B cell (primary cell): ENCODE results near the gene TLNRD1. TPM values are rescaled to one million over a fixed set of nuclear protein-coding genes. Genes with fewer than 3 reads are reported as not detected.

ENCODE experiments used
- ATAC-seq: fragments of 200-7000 bp; cut with Tn5 transposase; one replicate; pipeline ENCODE4 v1.10.0; 2021; ENCODE audit warnings: low read depth, mild to moderate bottlenecking, moderate number of reproducible peaks, moderate library complexity
- CTCF ChIA-PET: fragments of 350-600 bp; sonication (Branson Sonifier 250); formaldehyde crosslinking; loops from one replicate; lab custom pipeline; 2021; ENCODE audit warnings: antibody characterized with exemption, inconsistent platforms; lab: Charles Lee
- POLR2A ChIA-PET: fragments of 350-600 bp; sonication (Branson Sonifier 250); formaldehyde crosslinking; loops from one replicate; lab custom pipeline; 2021; ENCODE audit warnings: antibody characterized with exemption; lab: Charles Lee
- DNase-seq: peaks from one replicate; pipeline ENCODE4 v3.0.0; 2013
- H2AFZ ChIP-seq: 2 replicates; pipeline ENCODE4 v1.6.1; 2012; ENCODE audit warnings: mild to moderate bottlenecking, low read depth, low read length; ENCODE audit not compliant: insufficient read depth, poor library complexity, severe bottlenecking
- H3K27ac ChIP-seq, 2 donors: 1 replicate in 1 of 2; 2 replicates in 1 of 2; pipeline ENCODE4 v1.5.1; 2012 to 2013; ENCODE audit warnings: low read length in 2 of 2, mild to moderate bottlenecking in 2 of 2, moderate library complexity in 1 of 2
- H3K27me3 ChIP-seq, 4 experiments: fragments of 200-600 bp in 1 of 4; sonication (generic) in 1 of 4; replicated peaks in 1 of 4; 1 replicate in 2 of 4; 2 replicates in 2 of 4; pipeline versions ENCODE4 v1.6.1 to v1.7.0; 2013 to 2016; ENCODE audit warnings: low read length in 3 of 4, mild to moderate bottlenecking in 2 of 4, mixed read lengths in 1 of 4, moderate library complexity in 1 of 4; ENCODE audit not compliant: insufficient read depth in 4 of 4, control insufficient read depth in 3 of 4; ENCODE audit errors: control extremely low read depth in 1 of 4
- H3K36me3 ChIP-seq, 2 experiments: replicated peaks in 1 of 2; 1 replicate in 1 of 2; 2 replicates in 1 of 2; pipeline versions ENCODE4 v1.6.1 to v1.7.1; 2013; ENCODE audit warnings: low read length in 1 of 2; ENCODE audit not compliant: insufficient read depth in 2 of 2, control insufficient read depth in 1 of 2; ENCODE audit errors: control extremely low read depth in 1 of 2, extremely low read depth in 1 of 2
- H3K4me1 ChIP-seq, 2 donors: fragments of 200-600 bp in 1 of 2; sonication (generic) in 1 of 2; 1 replicate in 1 of 2; 2 replicates in 1 of 2; pipeline versions ENCODE4 v1.5.1 to v1.6.1; 2013 to 2017; ENCODE audit warnings: low read length in 2 of 2; ENCODE audit not compliant: control insufficient read depth in 2 of 2, insufficient read depth in 2 of 2
- H3K4me2 ChIP-seq: replicated peaks from 2 replicates; pipeline ENCODE3; 2012; ENCODE audit warnings: mild to moderate bottlenecking, low read depth, low read length; ENCODE audit not compliant: poor library complexity, severe bottlenecking
- H3K4me3 ChIP-seq, 5 experiments: fragments of 200-600 bp in 1 of 5; sonication (generic) in 1 of 5; 1 replicate in 3 of 5; 2 replicates in 2 of 5; pipeline versions ENCODE4 v1.5.1 to v1.7.0; 2011 to 2016; ENCODE audit warnings: low read length in 4 of 5, mild to moderate bottlenecking in 4 of 5, low read depth in 2 of 5, control low read depth in 1 of 5, moderate library complexity in 1 of 5; ENCODE audit not compliant: insufficient read depth in 1 of 5; ENCODE audit errors: control extremely low read depth in 1 of 5, extremely low read depth in 1 of 5
- H3K79me2 ChIP-seq: fragments of 200-600 bp; sonication (generic); one replicate; pipeline ENCODE4 v1.6.0; 2016; ENCODE audit warnings: low read length; ENCODE audit not compliant: control insufficient read depth, insufficient read depth
- H3K9ac ChIP-seq: fragments of 200-600 bp; sonication (generic); 2 replicates; pipeline ENCODE4 v1.6.1; 2017; ENCODE audit warnings: mild to moderate bottlenecking, low read length, moderate library complexity
- H3K9me3 ChIP-seq, 3 donors: one replicate each; pipeline versions ENCODE4 v1.6.1 to v1.7.1; 2013; ENCODE audit warnings: low read length in 2 of 3; ENCODE audit not compliant: control insufficient read depth in 2 of 3, insufficient read depth in 1 of 3; ENCODE audit errors: control extremely low read depth in 1 of 3
- H4K20me1 ChIP-seq: 2 replicates; pipeline ENCODE4 v1.6.0; 2012; ENCODE audit warnings: mild to moderate bottlenecking, low read length; ENCODE audit not compliant: insufficient read depth, control insufficient read depth, poor library complexity, severe bottlenecking
- H3K27ac Mint-ChIP-seq: one replicate; pipeline ENCODE4 v1.8.0; 2021; ENCODE audit warnings: mixed read lengths
- H3K27me3 Mint-ChIP-seq: one replicate; pipeline ENCODE4 v1.8.0; 2021; ENCODE audit warnings: mixed read lengths
- H3K4me1 Mint-ChIP-seq: one replicate; pipeline ENCODE4 v1.8.0; 2021; ENCODE audit warnings: mixed read lengths
- H3K4me3 Mint-ChIP-seq: one replicate; pipeline ENCODE4 v1.8.0; 2021; ENCODE audit warnings: mixed read lengths
- H3K9me3 Mint-ChIP-seq: one replicate; pipeline ENCODE4 v1.8.0; 2022; ENCODE audit warnings: mixed read lengths; ENCODE audit not compliant: insufficient read depth
- EZH2 ChIP-seq: IDR thresholded peaks from 2 replicates; pipeline ENCODE4 v1.6.1; 2012; ENCODE audit warnings: borderline replicate concordance, low read depth, mild to moderate bottlenecking, moderate library complexity, low read length; ENCODE audit not compliant: insufficient read depth, poor library complexity, severe bottlenecking
- WGBS: methylation state at CpG from one replicate; pipeline ENCODE4 v1.1.5; 2013; ENCODE audit warnings: missing lambda C conversion rate; ENCODE audit not compliant: insufficient coverage; 5-methylcytosine and 5-hydroxymethylcytosine counted together
- intact Hi-C: fragments of 100-400 bp; cut with micrococcal nuclease; formaldehyde crosslinking; loops from one replicate; pipeline ENCODE4 v1.10.0; 2022
- polyA plus RNA-seq: library from polyadenylated mRNA; depleted of rRNA; stranded (reverse); fragments of >200 nt; gene quantifications from 2 replicates; pipeline ENCODE4 v1.2.3, GENCODE V29; 2012
- total RNA-seq, 2 donors: library from RNA; stranded (reverse); fragments of 120-200 nt in 1 of 2; gene quantifications; 1 replicate in 1 of 2; 2 replicates in 1 of 2; pipeline versions ENCODE4 v1.2.3 to v1.2.4, GENCODE V29; 2013 to 2022
- TF ChIP-seq, protein P1 (sequence below): fragments of 200-600 bp; IDR thresholded peaks from one replicate; pipeline ENCODE4 v1.8.0; 2022; ENCODE audit warnings: antibody characterized with exemption, mild to moderate bottlenecking

Gene TLNRD1
- total and polyA plus RNA-seq, 2 donors (not counting 1 experiment from before 2014, with no cell fraction given), result 11.4 to 26.7 TPM

- peak overlapping the region; percentile 32 for H3K4me3 Mint-ChIP-seq
- WGBS, result 64% methylated on average over 6 of the region's 7 CpGs
- ATAC-seq (peak; percentile 53), DNase-seq (peak; percentile 53)
- peaks cover 3 to 36% of the 10 kb centered on the region in 2 experiments for H3K36me3 ChIP-seq
- H4K20me1 ChIP-seq, result peaks cover 24% of the 10 kb centered on the region
- H3K27ac ChIP-seq, result peak overlapping the region in 1 of 2 donors; percentile 2
- ChIA-PET CTCF (interaction anchor here (0.6 to 4.3 kb wide), 8 partner anchors 13 to 1601 kb away, joined by 3 to 30 read pairs (median 4); no protein-coding TSS in a partner anchor), POLR2A (no interaction called here)
- peak overlapping the region; percentile 67 for H3K27ac Mint-ChIP-seq
- no peak overlapping the region for H3K4me2 ChIP-seq
- peaks cover 6 to 9% of the 10 kb centered on the region in 2 donors for H3K4me1 ChIP-seq
- intact Hi-C loops, result loop anchor here (1.0 kb wide), 2 partner anchors 129 to 289 kb away; no protein-coding TSS in a partner anchor
- no peak for TF ChIP-seq EZH2
- TF ChIP-seq, protein P1, sequence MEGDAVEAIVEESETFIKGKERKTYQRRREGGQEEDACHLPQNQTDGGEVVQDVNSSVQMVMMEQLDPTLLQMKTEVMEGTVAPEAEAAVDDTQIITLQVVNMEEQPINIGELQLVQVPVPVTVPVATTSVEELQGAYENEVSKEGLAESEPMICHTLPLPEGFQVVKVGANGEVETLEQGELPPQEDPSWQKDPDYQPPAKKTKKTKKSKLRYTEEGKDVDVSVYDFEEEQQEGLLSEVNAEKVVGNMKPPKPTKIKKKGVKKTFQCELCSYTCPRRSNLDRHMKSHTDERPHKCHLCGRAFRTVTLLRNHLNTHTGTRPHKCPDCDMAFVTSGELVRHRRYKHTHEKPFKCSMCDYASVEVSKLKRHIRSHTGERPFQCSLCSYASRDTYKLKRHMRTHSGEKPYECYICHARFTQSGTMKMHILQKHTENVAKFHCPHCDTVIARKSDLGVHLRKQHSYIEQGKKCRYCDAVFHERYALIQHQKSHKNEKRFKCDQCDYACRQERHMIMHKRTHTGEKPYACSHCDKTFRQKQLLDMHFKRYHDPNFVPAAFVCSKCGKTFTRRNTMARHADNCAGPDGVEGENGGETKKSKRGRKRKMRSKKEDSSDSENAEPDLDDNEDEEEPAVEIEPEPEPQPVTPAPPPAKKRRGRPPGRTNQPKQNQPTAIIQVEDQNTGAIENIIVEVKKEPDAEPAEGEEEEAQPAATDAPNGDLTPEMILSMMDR, result peak; percentile 51
- peaks cover 30% of the 10 kb centered on the region for H3K4me1 Mint-ChIP-seq
- no peak overlapping the region for H3K9ac ChIP-seq
- H3K9me3 ChIP-seq, result no peaks in the 10 kb centered on the region
- no peak overlapping the region for H3K4me3 ChIP-seq
- no peaks in the 10 kb centered on the region for H3K27me3 ChIP-seq
- H2AFZ ChIP-seq, result no peak overlapping the region
- H3K27me3 Mint-ChIP-seq, result no peaks in the 10 kb centered on the region
- no peaks in the 10 kb centered on the region for H3K9me3 Mint-ChIP-seq
- H3K79me2 ChIP-seq, result peaks cover 54% of the 10 kb centered on the region
These were observed 23.1 kb upstream of the TLNRD1 start for GRCh38 chr15:80977627-80978036.

- no peak overlapping the region for H3K4me3 Mint-ChIP-seq
- Histone ChIP-seq H4K20me1 (peaks cover 22% of the 10 kb centered on the region), H3K36me3 (peaks cover 3 to 36% of the 10 kb centered on the region in 2 experiments), H3K27me3 (no peaks in the 10 kb centered on the region), H3K4me3 (no peak overlapping the region), H2AFZ (no peak overlapping the region), H3K4me2 (no peak overlapping the region), H3K9me3 (no peaks in the 10 kb centered on the region), H3K4me1 (peaks cover 6 to 9% of the 10 kb centered on the region in 2 donors), H3K79me2 (peaks cover 63% of the 10 kb centered on the region), H3K27ac (no peak overlapping the region), H3K9ac (no peak overlapping the region)
- peaks cover 35% of the 10 kb centered on the region for H3K4me1 Mint-ChIP-seq
- 95% methylated on average over 6 of the region's 7 CpGs for WGBS
- H3K27me3 Mint-ChIP-seq, result no peaks in the 10 kb centered on the region
- CTCF ChIA-PET, result interaction anchor here (0.8 to 2.4 kb wide), 4 partner anchors 9 to 287 kb away, joined by 3 to 18 read pairs (median 8); partner anchors contain the start of gene TLNRD1
- no peak for ATAC-seq
- POLR2A ChIA-PET, result no interaction called here
- TF ChIP-seq, protein P1, result no peak
- no peak for TF ChIP-seq EZH2
- intact Hi-C loops, result no loop called here
- H3K27ac Mint-ChIP-seq, result no peak overlapping the region
- DNase-seq, result no peak
- H3K9me3 Mint-ChIP-seq, result no peaks in the 10 kb centered on the region
These were observed 21.9 kb upstream of the TLNRD1 start for GRCh38 chr15:80978685-80979329.
